H1 (cell line): ENCODE data around the gene PLA2G15. TPM values are rescaled to one million over a fixed set of nuclear protein-coding genes. Genes with fewer than 3 reads are reported as not detected.

Experiments used
- CTCF ChIA-PET: fragments of 300-600 bp; sonication (Branson Sonifier 250); formaldehyde crosslinking; loops from one replicate; lab custom pipeline; 2021; ENCODE audit not compliant: partially characterized antibody; lab: Charles Lee
- POLR2A ChIA-PET: fragments of 300-600 bp; sonication (Branson Sonifier 250); formaldehyde crosslinking; loops from one replicate; lab custom pipeline; 2021; ENCODE audit warnings: inconsistent platforms; ENCODE audit not compliant: partially characterized antibody; lab: Charles Lee
- DNase-seq, 2 experiments: peaks; one replicate each; pipeline versions ENCODE4 v3.0.0 to v3.0.0-alpha.2; 2010 to 2022; ENCODE audit warnings: low spot score in 2 of 2, low read depth in 1 of 2, mixed read lengths in 1 of 2
- FAIRE-seq: peaks from 2 replicates; lab custom pipeline; 2011; peaks lifted over from hg19 to GRCh38; lab: Jason Lieb, UNC
- H2AFZ ChIP-seq: 2 replicates; pipeline ENCODE4 v1.8.1; 2012; ENCODE audit warnings: low read length, inconsistent platforms
- H2AK5ac ChIP-seq: 2 replicates; pipeline ENCODE4 v1.6.1; 2013; ENCODE audit warnings: low read depth, low read length
- H2BK120ac ChIP-seq: replicated peaks from 2 replicates; pipeline ENCODE3; 2013; ENCODE audit warnings: low read depth, low read length, inconsistent platforms
- H2BK12ac ChIP-seq: 2 replicates; pipeline ENCODE4 v1.6.1; 2013; ENCODE audit warnings: low read depth, low read length
- H2BK15ac ChIP-seq: 2 replicates; pipeline ENCODE4 v1.6.1; 2013; ENCODE audit warnings: low read length
- H2BK20ac ChIP-seq: 2 replicates; pipeline ENCODE4 v1.6.1; 2013; ENCODE audit warnings: low read length
- H2BK5ac ChIP-seq: 2 replicates; pipeline ENCODE4 v1.6.1; 2013; ENCODE audit warnings: low read depth, low read length
- H3K14ac ChIP-seq: 2 replicates; pipeline ENCODE4 v1.6.1; 2013; ENCODE audit warnings: inconsistent platforms; ENCODE audit not compliant: insufficient read length
- H3K18ac ChIP-seq: 2 replicates; pipeline ENCODE4 v1.6.1; 2013; ENCODE audit warnings: low read length; ENCODE audit errors: extremely low read depth
- H3K23ac ChIP-seq: 2 replicates; pipeline ENCODE4 v1.6.1; 2013; ENCODE audit warnings: inconsistent platforms; ENCODE audit not compliant: insufficient read length
- H3K23me2 ChIP-seq: 2 replicates; pipeline ENCODE4 v1.6.1; 2013; ENCODE audit warnings: low read depth, low read length
- H3K27ac ChIP-seq: 2 replicates; pipeline ENCODE4 v1.6.1; 2011; ENCODE audit warnings: low read depth, low read length, inconsistent platforms
- H3K27me3 ChIP-seq, 4 experiments: replicated peaks in 1 of 4; 1 replicate in 1 of 4; 2 replicates in 3 of 4; pipeline versions ENCODE4 v1.6.1 to v1.8.1; 2011 to 2013; ENCODE audit warnings: low read length in 3 of 4, mild to moderate bottlenecking in 3 of 4, inconsistent platforms in 2 of 4, mixed read lengths in 2 of 4, moderate library complexity in 1 of 4; ENCODE audit not compliant: control insufficient read depth in 3 of 4, insufficient read depth in 3 of 4; ENCODE audit errors: extremely low read depth in 1 of 4
- H3K36me3 ChIP-seq, 4 experiments: 2 replicates each; pipeline versions ENCODE4 v1.6.1 to v1.8.1; 2011 to 2013; ENCODE audit warnings: mild to moderate bottlenecking in 4 of 4, low read length in 3 of 4, moderate library complexity in 2 of 4, control low read depth in 1 of 4, inconsistent platforms in 1 of 4; ENCODE audit not compliant: insufficient read depth in 4 of 4, control insufficient read depth in 2 of 4
- H3K4ac ChIP-seq: replicated peaks from 2 replicates; pipeline ENCODE3; 2013; ENCODE audit warnings: low read length, low read depth, mixed read lengths, inconsistent platforms; ENCODE audit not compliant: insufficient read length
- H3K4me1 ChIP-seq, 4 experiments: replicated peaks in 1 of 4; 1 replicate in 1 of 4; 2 replicates in 3 of 4; pipeline versions ENCODE4 v1.6.1 to v1.8.1; 2011 to 2013; ENCODE audit warnings: low read length in 3 of 4, inconsistent platforms in 2 of 4, mixed read lengths in 1 of 4; ENCODE audit not compliant: insufficient read depth in 4 of 4, control insufficient read depth in 3 of 4
- H3K4me2 ChIP-seq, 2 experiments: 2 replicates each; pipeline versions ENCODE4 v1.6.1 to v1.8.1; 2011 to 2013; ENCODE audit warnings: low read depth in 2 of 2, low read length in 2 of 2, control low read depth in 1 of 2, inconsistent platforms in 1 of 2, mild to moderate bottlenecking in 1 of 2; ENCODE audit not compliant: insufficient read depth in 1 of 2
- H3K4me3 ChIP-seq, 4 experiments: fragments of 200-600, 300-600 bp in 1 of 4; sonication (generic), shearing (Covaris generic), sonication (Bioruptor Twin) in 1 of 4; 2 replicates each; pipeline versions ENCODE4 v1.5.1 to v1.8.1; 2011 to 2016; ENCODE audit warnings: low read length in 4 of 4, low read depth in 3 of 4, control low read depth in 2 of 4, inconsistent platforms in 2 of 4, mild to moderate bottlenecking in 2 of 4, mixed read lengths in 1 of 4, moderate library complexity in 1 of 4; ENCODE audit not compliant: insufficient read depth in 2 of 4; ENCODE audit errors: extremely low read depth in 1 of 4
- H3K56ac ChIP-seq: replicated peaks from 2 replicates; pipeline ENCODE3; 2013; ENCODE audit warnings: low read depth, mild to moderate bottlenecking, mixed read lengths, low read length, inconsistent platforms; ENCODE audit not compliant: insufficient read length
- H3K79me1 ChIP-seq: 2 replicates; pipeline ENCODE4 v1.6.1; 2013; ENCODE audit warnings: low read depth, low read length, control low read depth
- H3K79me2 ChIP-seq, 2 experiments: 2 replicates each; pipeline versions ENCODE4 v1.6.1 to v1.8.1; 2012 to 2013; ENCODE audit warnings: low read length in 2 of 2, mild to moderate bottlenecking in 2 of 2, inconsistent platforms in 1 of 2; ENCODE audit not compliant: insufficient read depth in 2 of 2, control insufficient read depth in 1 of 2
- H3K9ac ChIP-seq, 4 experiments: replicated peaks in 1 of 4; 1 replicate in 1 of 4; 2 replicates in 3 of 4; pipeline versions ENCODE4 v1.6.1 to v1.8.1; 2011 to 2013; ENCODE audit warnings: low read depth in 3 of 4, low read length in 3 of 4, control low read depth in 2 of 4, mild to moderate bottlenecking in 2 of 4, moderate library complexity in 2 of 4, inconsistent platforms in 1 of 4; ENCODE audit errors: extremely low read depth in 1 of 4
- H3K9me3 ChIP-seq, 2 experiments: 2 replicates each; pipeline versions ENCODE4 v1.6.1 to v1.8.1; 2012 to 2013; ENCODE audit warnings: mild to moderate bottlenecking in 2 of 2, moderate library complexity in 2 of 2, control low read depth in 1 of 2, inconsistent platforms in 1 of 2, low read depth in 1 of 2, low read length in 1 of 2, mixed read lengths in 1 of 2; ENCODE audit not compliant: insufficient read depth in 2 of 2
- H4K20me1 ChIP-seq, 2 experiments: replicated peaks in 1 of 2; 2 replicates each; pipeline versions ENCODE3 to v1.8.1; 2011 to 2013; ENCODE audit warnings: inconsistent platforms in 2 of 2, low read length in 2 of 2, mild to moderate bottlenecking in 1 of 2; ENCODE audit not compliant: insufficient read depth in 2 of 2, control insufficient read depth in 1 of 2
- H4K5ac ChIP-seq: 2 replicates; pipeline ENCODE4 v1.6.1; 2013; ENCODE audit warnings: low read length, low read depth, mixed read lengths, inconsistent platforms; ENCODE audit not compliant: insufficient read length
- H4K8ac ChIP-seq: 2 replicates; pipeline ENCODE4 v1.8.0; 2013; ENCODE audit warnings: mild to moderate bottlenecking, moderate library complexity, low read length, inconsistent platforms; ENCODE audit not compliant: insufficient read depth; ENCODE audit errors: extremely low read depth
- H4K91ac ChIP-seq: replicated peaks from 2 replicates; pipeline ENCODE3; 2013; ENCODE audit warnings: low read length, mixed read lengths, inconsistent platforms; ENCODE audit not compliant: insufficient read length
- ATF2 ChIP-seq: IDR thresholded peaks from 2 replicates; pipeline ENCODE4 v1.6.1; 2012; ENCODE audit warnings: low read length, inconsistent platforms
- CTBP2 ChIP-seq: IDR thresholded peaks from 2 replicates; pipeline ENCODE4 v1.7.0; 2011; ENCODE audit warnings: borderline replicate concordance, mild to moderate bottlenecking, moderate library complexity, mixed read lengths, low read length; ENCODE audit not compliant: insufficient read depth, insufficient read length
- EP300 ChIP-seq, 2 experiments: IDR thresholded peaks; 1 replicate in 1 of 2; 2 replicates in 1 of 2; pipeline ENCODE4 v1.6.1; 2011 to 2012; ENCODE audit warnings: low read depth in 2 of 2, low read length in 2 of 2, mild to moderate bottlenecking in 2 of 2, borderline replicate concordance in 1 of 2, inconsistent platforms in 1 of 2, moderate library complexity in 1 of 2
- JUND ChIP-seq: IDR thresholded peaks from 2 replicates; pipeline ENCODE4 v1.6.1; 2011; ENCODE audit warnings: mild to moderate bottlenecking, improper control_type of control experiment, low read length
- PHF8 ChIP-seq: fragments of 200-600 bp; sonication (generic); conservative IDR thresholded peaks from 2 replicates; pipeline ENCODE4 v1.7.1; 2012; ENCODE audit warnings: low read depth, mild to moderate bottlenecking, inconsistent platforms, low read length, moderate library complexity
- RFX5 ChIP-seq: IDR thresholded peaks from 2 replicates; pipeline ENCODE4 v1.6.1; 2011; ENCODE audit warnings: low read depth, low read length, improper control_type of control experiment, borderline replicate concordance
- SIN3A ChIP-seq, 2 experiments: IDR thresholded peaks in 1 of 2; conservative IDR thresholded peaks in 1 of 2; 2 replicates each; pipeline ENCODE4 v1.6.1; 2011 to 2012; ENCODE audit warnings: low read length in 2 of 2, improper control_type of control experiment in 1 of 2, low read depth in 1 of 2, mild to moderate bottlenecking in 1 of 2
- SIRT6 ChIP-seq: IDR thresholded peaks from one replicate; pipeline ENCODE4 v1.7.1; 2012; ENCODE audit warnings: low read length, inconsistent platforms
- SRF ChIP-seq: IDR thresholded peaks from 2 replicates; pipeline ENCODE4 v1.6.1; 2011; ENCODE audit warnings: mild to moderate bottlenecking, low read depth, low read length, moderate library complexity
- TEAD4 ChIP-seq: IDR thresholded peaks from 2 replicates; pipeline ENCODE4 v1.6.1; 2012; ENCODE audit warnings: low read depth, low read length, inconsistent platforms, mixed read lengths
- ZNF274 ChIP-seq: IDR thresholded peaks from 2 replicates; pipeline ENCODE4 v1.7.0; 2012; ENCODE audit warnings: low read length, borderline replicate concordance; ENCODE audit errors: extremely low read depth
- WGBS, 2 experiments: shearing (Covaris generic) in 1 of 2; methylation state at CpG; one replicate each; pipeline versions ENCODE4 v1.1.6 to v1.1.7; 2013 to 2015; ENCODE audit warnings: low lambda C conversion rate in 2 of 2, mixed read lengths in 2 of 2, inconsistent platforms in 1 of 2, low coverage in 1 of 2, missing lambda C conversion rate in 1 of 2; ENCODE audit not compliant: insufficient replicate concordance in 2 of 2, insufficient coverage in 1 of 2, insufficient read length in 1 of 2; ENCODE audit errors: extremely low coverage in 1 of 2, missing lambda C conversion rate in 1 of 2; 5-methylcytosine and 5-hydroxymethylcytosine counted together
- polyA plus RNA-seq, 7 experiments: library from polyadenylated mRNA; depleted of rRNA in 3 of 7; stranded (reverse) in 5 of 7; unstranded in 2 of 7; fragments of >200 nt in 5 of 7; fragments of 200-250 nt in 2 of 7; gene quantifications; 1 replicate in 5 of 7; 2 replicates in 1 of 7; 4 replicates in 1 of 7; pipeline versions ENCODE4 v1.2.1 to v1.2.3, GENCODE V29; 2011 to 2013; ENCODE audit warnings: missing spikeins in 2 of 7, mixed read lengths in 2 of 7
- total RNA-seq: library from RNA; stranded (reverse); fragmentation: NEBNext Ultra II Directional; extraction: Animal tissue kit (Norgen Biotek cat#: 25700); gene quantifications from 2 replicates; pipeline ENCODE4 v1.2.1, GENCODE V29; 2021

The PLA2G15 gene
- total and polyA plus RNA-seq, 2 of the 8 experiments (the other 6 are each of a cell fraction or from before 2014, with no cell fraction given) = 11.2 to 12.0 TPM

GRCh38 chr16:68235887-68236136 is 9.4 kb upstream of the PLA2G15 start, which contains the start of gene ESRP2:
Gene ESRP2, minus strand, starts transcription at chr16:68236127. Its CDS starts 82 bp downstream, at chr16:68236045.
- H2BK120ac ChIP-seq = peak within 1 kb of the TSS; percentile 96
- peak within 1 kb of the TSS; percentile 35 for H2BK12ac ChIP-seq
- H3K9me3 ChIP-seq = no peaks in the 10 kb centered on the region
- peak within 1 kb of the TSS; percentile 91 for H3K56ac ChIP-seq
- H2BK20ac ChIP-seq = peak within 1 kb of the TSS; percentile 66; the same call in 1 of the 2 replicates
- no peak within 1 kb of the TSS for H3K23ac ChIP-seq
- peak within 1 kb of the TSS; percentile 93 for H2BK5ac ChIP-seq
- peak within 1 kb of the TSS; percentile 87 for H3K18ac ChIP-seq
- H3K23me2 ChIP-seq = peaks cover 22% of the 10 kb centered on the region
- ChIA-PET CTCF (interaction anchor here (1.4 to 4.0 kb wide), 3 partner anchors 9 to 142 kb away, joined by 3 to 11 read pairs (median 10); no protein-coding TSS in a partner anchor), POLR2A (interaction anchor here (0.7 to 5.9 kb wide), 18 partner anchors 10 to 364 kb away, joined by 3 to 61 read pairs (median 4); partner anchors contain the start of genes NFATC3, PLA2G15, PRMT7 and PSMB10)
- H3K4me2 ChIP-seq = peak within 1 kb of the TSS; percentile 99
- peak within 1 kb of the TSS; percentile 74 to 90 (median 77) for H3K9ac ChIP-seq
- peak within 1 kb of the TSS; percentile 87 for H3K4ac ChIP-seq
- peak within 1 kb of the TSS; percentile 84 for H4K5ac ChIP-seq
- peak within 1 kb of the TSS; percentile 79 for H4K8ac ChIP-seq
- 0 out of 2 replicates have a peak within 1 kb of the TSS, but pooled peaks have one; percentile 14 for H2AK5ac ChIP-seq
- H3K36me3 ChIP-seq = peaks cover 4 to 19% (median 16%) of the 10 kb centered on the region in 4 experiments; a peak in 7 of 8 replicates
- FAIRE-seq = no peak
- peak within 1 kb of the TSS; percentile 77 for H4K91ac ChIP-seq
- peak within 1 kb of the TSS; percentile 84 for H3K27ac ChIP-seq
- peak within 1 kb of the TSS; percentile 59 to 85 (median 82) for H3K4me3 ChIP-seq
- peaks cover 19 to 23% of the 10 kb centered on the region in 2 experiments for H4K20me1 ChIP-seq
- 0% methylated on average over 13 of the region's 36 CpGs; no CpG with 5 or more reads in 1 of the 2 experiments for WGBS, 2 experiments
- peaks cover 5% of the 10 kb centered on the region; the same call in 1 of the 2 replicates for H3K79me1 ChIP-seq
- DNase-seq = no peak
- peak within 1 kb of the TSS; percentile 5; the same call in 1 of the 2 replicates for H2AFZ ChIP-seq
- H3K79me2 ChIP-seq = peaks cover 5 to 19% of the 10 kb centered on the region in 2 experiments
- H3K27me3 ChIP-seq = no peaks in the 10 kb centered on the region
- H2BK15ac ChIP-seq = peak within 1 kb of the TSS; percentile 97; the same call in 1 of the 2 replicates
- peaks cover 0 to 28% (median 20%) of the 10 kb centered on the region in 4 experiments; a peak in 5 of 7 replicates for H3K4me1 ChIP-seq
- H3K14ac ChIP-seq = no peak within 1 kb of the TSS
- TF ChIP-seq JUND (no peak), ZNF274 (no peak), PHF8 (no peak; the same call in none of the 2 replicates), CTBP2 (no peak), EP300 (IDR thresholded peaks at IDR 0.05; ENCODE audit: borderline replicate concordance in 1 of 2, low read depth in 2 of 2, low read length in 2 of 2) (no peak), SIRT6 (no peak), SIN3A (conservative IDR thresholded peaks at IDR 0.05 in 1 of 2, IDR thresholded peaks at IDR 0.05 in 1 of 2; ENCODE audit: low read depth in 1 of 2, low read length in 2 of 2) (no peak), ATF2 (no peak), RFX5 (no peak), TEAD4 (no peak), SRF (no peak)
